ENCODE results near the gene DNAH10.

DNA sequence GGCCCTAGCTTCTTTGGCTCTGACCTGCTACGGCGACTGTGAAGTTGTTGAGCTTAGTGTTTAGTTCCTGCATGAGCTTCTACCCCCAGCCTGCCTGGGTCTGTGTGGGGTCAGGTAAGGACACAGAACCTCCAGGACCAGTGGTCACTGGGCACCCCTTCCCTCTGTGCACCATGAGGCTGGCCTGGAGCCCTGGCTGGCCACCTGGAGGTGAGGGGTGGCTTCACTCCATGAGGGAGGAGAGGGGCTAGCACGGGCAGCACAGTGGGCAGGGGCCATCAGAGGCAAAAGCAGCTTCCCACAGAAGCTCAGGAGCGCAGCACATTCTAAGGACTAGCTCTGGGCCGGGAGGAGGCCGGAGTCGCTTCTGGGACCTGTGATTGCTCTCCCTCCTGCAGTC lies 173.9 kb downstream of the DNAH10 start:
- TF ChIP-seq MTA3 (IDR thresholded peaks at IDR 0.05; ENCODE audit: borderline replicate concordance, low read length), result no peak
- TF ChIP-seq, protein P1, sequence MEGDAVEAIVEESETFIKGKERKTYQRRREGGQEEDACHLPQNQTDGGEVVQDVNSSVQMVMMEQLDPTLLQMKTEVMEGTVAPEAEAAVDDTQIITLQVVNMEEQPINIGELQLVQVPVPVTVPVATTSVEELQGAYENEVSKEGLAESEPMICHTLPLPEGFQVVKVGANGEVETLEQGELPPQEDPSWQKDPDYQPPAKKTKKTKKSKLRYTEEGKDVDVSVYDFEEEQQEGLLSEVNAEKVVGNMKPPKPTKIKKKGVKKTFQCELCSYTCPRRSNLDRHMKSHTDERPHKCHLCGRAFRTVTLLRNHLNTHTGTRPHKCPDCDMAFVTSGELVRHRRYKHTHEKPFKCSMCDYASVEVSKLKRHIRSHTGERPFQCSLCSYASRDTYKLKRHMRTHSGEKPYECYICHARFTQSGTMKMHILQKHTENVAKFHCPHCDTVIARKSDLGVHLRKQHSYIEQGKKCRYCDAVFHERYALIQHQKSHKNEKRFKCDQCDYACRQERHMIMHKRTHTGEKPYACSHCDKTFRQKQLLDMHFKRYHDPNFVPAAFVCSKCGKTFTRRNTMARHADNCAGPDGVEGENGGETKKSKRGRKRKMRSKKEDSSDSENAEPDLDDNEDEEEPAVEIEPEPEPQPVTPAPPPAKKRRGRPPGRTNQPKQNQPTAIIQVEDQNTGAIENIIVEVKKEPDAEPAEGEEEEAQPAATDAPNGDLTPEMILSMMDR (IDR thresholded peaks at IDR 0.05 in 2 of 3, conservative IDR thresholded peaks at IDR 0.05 in 1 of 3; ENCODE audit: control insufficient read depth in 2 of 3, extremely low read depth in 1 of 3, insufficient read depth in 1 of 3, low read depth in 3 of 3, low read length in 3 of 3), result no peak
- TF ChIP-seq TAF1 (IDR thresholded peaks at IDR 0.05; ENCODE audit: borderline replicate concordance, low read depth, low read length), result no peak
- TF ChIP-seq CBFB (IDR thresholded peaks at IDR 0.05; ENCODE audit: low read depth), result no peak
